T-helper 2 cell (primary cell): ENCODE measurements around the gene FCSK.
A peak's percentile ranks its signal among the peaks of the same experiment; 100 is the strongest.

Experiments
- DNase-seq, 5 experiments: peaks; one replicate each; pipeline versions ENCODE4 v3.0.0 to v3.0.0-alpha.2; 2012 to 2022

The FCSK gene

GRCh38 chr16:70526403-70526802, 72.0 kb downstream of the FCSK start:
- no peak for DNase-seq

GRCh38 chr16:70527315-70527996, 73.1 kb downstream of the FCSK start:
- peak in 1 of 5 experiments; percentile 31 for DNase-seq

GRCh38 chr16:70529051-70529777, 74.8 kb downstream of the FCSK start:
- peak in 1 of 5 experiments; percentile 58 for DNase-seq
